Measurements from ENCODE around the gene FAM168B.

DNA sequence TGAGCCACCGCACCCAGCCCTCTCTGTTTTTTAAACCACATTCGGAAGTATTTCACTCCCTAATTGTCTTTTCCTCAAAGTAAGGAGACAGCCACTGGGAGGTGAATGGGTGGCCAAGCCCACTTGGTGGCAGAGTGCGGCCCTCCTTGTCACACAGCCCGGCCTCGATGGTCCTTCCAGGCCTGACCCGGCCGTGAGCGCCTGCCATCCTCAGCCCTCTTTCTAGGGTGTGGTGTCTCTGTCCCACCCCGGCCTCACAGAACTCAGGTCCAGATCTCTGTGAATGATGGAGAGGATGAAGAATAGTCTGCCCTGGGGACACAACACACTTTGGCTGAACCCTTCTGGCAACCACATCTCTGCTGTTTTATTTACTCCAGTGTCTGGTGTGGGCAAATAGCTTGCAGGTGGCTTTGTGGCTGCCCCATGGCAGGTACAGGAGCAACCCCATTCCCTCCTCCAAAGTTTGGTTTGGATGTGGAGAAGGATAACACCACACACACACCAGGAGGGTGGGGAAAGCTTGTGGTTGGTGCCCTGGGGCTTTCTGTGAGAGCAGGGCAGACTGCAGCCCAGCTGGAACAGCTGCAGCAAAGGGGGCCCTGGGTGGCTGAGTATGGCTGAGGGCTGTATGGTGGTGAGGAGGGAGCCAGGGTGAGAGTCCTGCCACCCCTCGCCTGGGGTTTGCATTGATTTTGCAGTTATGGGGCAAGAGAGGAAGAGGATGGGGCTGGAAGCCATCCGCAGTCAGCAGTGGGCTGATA lies 88.6 kb downstream of the FAM168B start:
- no peak for TF ChIP-seq ZNF70 (CRISPR knock-in tag; IDR thresholded peaks at IDR 0.05)
- TF ChIP-seq ZFP30 (CRISPR knock-in tag; IDR thresholded peaks at IDR 0.05) = no peak
- no peak for TF ChIP-seq TCF4 (CRISPR knock-in tag; IDR thresholded peaks at IDR 0.05; ENCODE audit: borderline replicate concordance)
- TF ChIP-seq PPARA (CRISPR knock-in tag; IDR thresholded peaks at IDR 0.05; ENCODE audit: borderline replicate concordance) = no peak
- TF ChIP-seq, protein P1, sequence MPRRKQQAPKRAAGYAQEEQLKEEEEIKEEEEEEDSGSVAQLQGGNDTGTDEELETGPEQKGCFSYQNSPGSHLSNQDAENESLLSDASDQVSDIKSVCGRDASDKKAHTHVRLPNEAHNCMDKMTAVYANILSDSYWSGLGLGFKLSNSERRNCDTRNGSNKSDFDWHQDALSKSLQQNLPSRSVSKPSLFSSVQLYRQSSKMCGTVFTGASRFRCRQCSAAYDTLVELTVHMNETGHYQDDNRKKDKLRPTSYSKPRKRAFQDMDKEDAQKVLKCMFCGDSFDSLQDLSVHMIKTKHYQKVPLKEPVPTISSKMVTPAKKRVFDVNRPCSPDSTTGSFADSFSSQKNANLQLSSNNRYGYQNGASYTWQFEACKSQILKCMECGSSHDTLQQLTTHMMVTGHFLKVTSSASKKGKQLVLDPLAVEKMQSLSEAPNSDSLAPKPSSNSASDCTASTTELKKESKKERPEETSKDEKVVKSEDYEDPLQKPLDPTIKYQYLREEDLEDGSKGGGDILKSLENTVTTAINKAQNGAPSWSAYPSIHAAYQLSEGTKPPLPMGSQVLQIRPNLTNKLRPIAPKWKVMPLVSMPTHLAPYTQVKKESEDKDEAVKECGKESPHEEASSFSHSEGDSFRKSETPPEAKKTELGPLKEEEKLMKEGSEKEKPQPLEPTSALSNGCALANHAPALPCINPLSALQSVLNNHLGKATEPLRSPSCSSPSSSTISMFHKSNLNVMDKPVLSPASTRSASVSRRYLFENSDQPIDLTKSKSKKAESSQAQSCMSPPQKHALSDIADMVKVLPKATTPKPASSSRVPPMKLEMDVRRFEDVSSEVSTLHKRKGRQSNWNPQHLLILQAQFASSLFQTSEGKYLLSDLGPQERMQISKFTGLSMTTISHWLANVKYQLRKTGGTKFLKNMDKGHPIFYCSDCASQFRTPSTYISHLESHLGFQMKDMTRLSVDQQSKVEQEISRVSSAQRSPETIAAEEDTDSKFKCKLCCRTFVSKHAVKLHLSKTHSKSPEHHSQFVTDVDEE (CRISPR knock-in tag; IDR thresholded peaks at IDR 0.05) = no peak
- no peak for TF ChIP-seq POU6F1 (CRISPR knock-in tag; IDR thresholded peaks at IDR 0.05; ENCODE audit: borderline replicate concordance, low read depth)
- no peak for TF ChIP-seq CSRNP3 (CRISPR knock-in tag; IDR thresholded peaks at IDR 0.05)
- no peak for TF ChIP-seq GLIS3 (CRISPR knock-in tag; IDR thresholded peaks at IDR 0.05)
- TF ChIP-seq ZFP3 (CRISPR knock-in tag; IDR thresholded peaks at IDR 0.05) = no peak
- no peak for TF ChIP-seq ISL1 (CRISPR knock-in tag; IDR thresholded peaks at IDR 0.05)
- no peak for TF ChIP-seq ARNTL (CRISPR knock-in tag; IDR thresholded peaks at IDR 0.05; ENCODE audit: borderline replicate concordance, low read depth)
- no peak for TF ChIP-seq PATZ1 (CRISPR knock-in tag; IDR thresholded peaks at IDR 0.05; ENCODE audit: borderline replicate concordance)
